ENCODE data around the gene MTCL3.
"Not testable (repeated sequence)": the region's sequence is repeated elsewhere in the genome, so short reads cannot be mapped to it uniquely, and the experiment has no call there.

The MTCL3 gene

GRCh38 chr6:127464881-127465459, 54.2 kb downstream of the MTCL3 start:
- peak; percentile 74 for DNase-seq

- DNase-seq = no peak
These were observed 54.8 kb downstream of the MTCL3 start for GRCh38 chr6:127464161-127464880.

GRCh38 chr6:127463056-127463455, 56.1 kb downstream of the MTCL3 start:
- DNase-seq = no peak

GRCh38 chr6:127462376-127462775, 56.8 kb downstream of the MTCL3 start:
- no peak for DNase-seq

GRCh38 chr6:127460465-127460864, 58.7 kb downstream of the MTCL3 start:
- DNase-seq = no peak

GRCh38 chr6:127459231-127459641, 59.9 kb downstream of the MTCL3 start, which contains the start of gene KIAA0408:
Gene KIAA0408 (minus strand): TSS chr6:127459389. CDS start chr6:127453981, 5,408 bp downstream.
- DNase-seq = peak; percentile 9

GRCh38 chr6:127458817-127459216, 60.3 kb downstream of the MTCL3 start:
- no peak for DNase-seq

GRCh38 chr6:127458222-127458621, 60.9 kb downstream of the MTCL3 start:
- DNase-seq = no peak

- no peak for DNase-seq
These were observed 61.6 kb downstream of the MTCL3 start for GRCh38 chr6:127457456-127458064.

- no peak for DNase-seq
These were observed 62.7 kb downstream of the MTCL3 start for GRCh38 chr6:127456465-127456864.

- DNase-seq = no peak
These were observed 65.1 kb downstream of the MTCL3 start for GRCh38 chr6:127453845-127454619.

GRCh38 chr6:127452803-127453202, 66.3 kb downstream of the MTCL3 start:
- no peak for DNase-seq

GRCh38 chr6:127451388-127451787, 67.7 kb downstream of the MTCL3 start:
- no peak for DNase-seq

GRCh38 chr6:127447780-127448179, 71.4 kb downstream of the MTCL3 start:
- no peak for DNase-seq

GRCh38 chr6:127446356-127446755, 72.8 kb downstream of the MTCL3 start:
- no peak for DNase-seq

GRCh38 chr6:127441881-127442280, 77.3 kb downstream of the MTCL3 start:
- no peak for DNase-seq

GRCh38 chr6:127439718-127440117, 79.4 kb downstream of the MTCL3 start:
- no peak for DNase-seq

GRCh38 chr6:127436578-127437110, 82.5 kb downstream of the MTCL3 start:
- no peak for DNase-seq

- no peak for DNase-seq
These were observed 83.4 kb downstream of the MTCL3 start for GRCh38 chr6:127435626-127436220.

GRCh38 chr6:127434651-127435050, 84.5 kb downstream of the MTCL3 start:
- no peak for DNase-seq

- not testable (repeated sequence) for DNase-seq
These were observed 90.6 kb downstream of the MTCL3 start for GRCh38 chr6:127428562-127428961.

- no peak for DNase-seq
These were observed 95.2 kb downstream of the MTCL3 start for GRCh38 chr6:127423921-127424320.
